ENCODE measurements around the gene CISD3.

DNA sequence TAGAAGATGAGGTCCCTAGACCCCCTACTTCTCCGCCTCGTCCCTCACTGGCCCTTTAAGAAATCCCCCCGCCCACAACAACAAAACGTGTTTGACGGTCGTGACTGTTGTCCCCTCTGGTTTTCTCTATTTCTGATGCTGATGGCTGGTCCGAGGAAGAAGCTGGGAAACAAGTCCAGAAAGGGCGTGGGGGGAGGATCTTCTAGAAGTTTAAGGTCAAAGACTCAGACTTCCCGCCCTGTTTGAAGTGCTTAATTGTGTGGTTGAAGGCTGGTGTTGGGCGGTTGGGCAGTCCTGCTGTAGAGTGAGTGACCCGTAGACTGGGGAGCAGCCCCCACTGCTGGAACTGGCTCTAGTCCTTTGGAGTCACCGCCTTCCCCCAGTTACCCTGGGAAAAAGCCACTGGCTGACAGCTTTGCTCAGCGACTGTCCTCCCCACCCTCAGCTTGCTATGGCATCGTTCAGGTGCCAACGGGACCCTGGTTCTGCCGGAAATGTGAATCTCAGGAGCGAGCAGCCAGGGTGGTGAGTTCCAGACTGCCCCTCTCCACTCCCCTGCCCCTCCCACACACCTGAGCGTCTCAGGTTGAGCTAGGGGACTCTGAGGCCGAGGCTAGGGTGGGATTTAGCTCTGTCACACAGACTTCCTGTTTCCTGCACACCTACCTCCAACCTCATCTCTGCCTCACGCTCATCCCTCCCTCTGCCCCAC, 23.5 kb upstream of the CISD3 start:
- TF ChIP-seq GATA2 (IDR thresholded peaks at IDR 0.05; ENCODE audit: low read depth, low read length) (no peak), GATA3 (IDR thresholded peaks at IDR 0.05; ENCODE audit: low read depth, low read length) (no peak)
